Measurements from ENCODE around the gene ADARB1.

Gene ADARB1

GRCh38 chr21:45256021-45256911 is 181.9 kb downstream of the ADARB1 start:
- no peak for DNase-seq (ENCODE audit: low spot score)

GRCh38 chr21:45256912-45257672 is 182.7 kb downstream of the ADARB1 start:
- TF ChIP-seq CTCF (IDR thresholded peaks at IDR 0.05; ENCODE audit: borderline replicate concordance, control extremely low read depth, extremely low read depth, insufficient read depth, missing control alignments) = no peak
- no peak for DNase-seq (ENCODE audit: low spot score)
- in situ Hi-C loops (cut with MboI; ENCODE audit: low sequenced_read_pairs, unreplicated experiment) = no loop called here

More at GRCh38 chr21:45256021-45256911, 181.9 kb downstream of the ADARB1 start:
- in situ Hi-C loops (cut with MboI; ENCODE audit: low sequenced_read_pairs, unreplicated experiment) = no loop called here
- no peak for TF ChIP-seq CTCF (IDR thresholded peaks at IDR 0.05; ENCODE audit: borderline replicate concordance, control extremely low read depth, extremely low read depth, insufficient read depth, missing control alignments)

- in situ Hi-C loops (cut with MboI; ENCODE audit: low sequenced_read_pairs, unreplicated experiment) = no loop called here
These were observed 183.4 kb downstream of the ADARB1 start for GRCh38 chr21:45257673-45258341.

GRCh38 chr21:45258466-45258865 is 184.1 kb downstream of the ADARB1 start:
- no peak for TF ChIP-seq CTCF (IDR thresholded peaks at IDR 0.05; ENCODE audit: borderline replicate concordance, control extremely low read depth, extremely low read depth, insufficient read depth, missing control alignments)
- in situ Hi-C loops (cut with MboI; ENCODE audit: low sequenced_read_pairs, unreplicated experiment) = no loop called here
- no peak for DNase-seq (ENCODE audit: low spot score)

More at GRCh38 chr21:45257673-45258341, 183.4 kb downstream of the ADARB1 start:
- no peak for TF ChIP-seq CTCF (IDR thresholded peaks at IDR 0.05; ENCODE audit: borderline replicate concordance, control extremely low read depth, extremely low read depth, insufficient read depth, missing control alignments)
- no peak for DNase-seq (ENCODE audit: low spot score)

GRCh38 chr21:45259206-45259840 is 184.9 kb downstream of the ADARB1 start:
- in situ Hi-C loops (cut with MboI; ENCODE audit: low sequenced_read_pairs, unreplicated experiment) = no loop called here
- DNase-seq (ENCODE audit: low spot score) = no peak
- TF ChIP-seq CTCF (IDR thresholded peaks at IDR 0.05; ENCODE audit: borderline replicate concordance, control extremely low read depth, extremely low read depth, insufficient read depth, missing control alignments) = no peak
